ENCODE results near the gene SHC2. TPM values are rescaled to one million over a fixed set of nuclear protein-coding genes. Genes with fewer than 3 reads are reported as not detected.

SHC2 gene
- total and polyA plus RNA-seq, 2 of the 13 experiments (the other 11 are each of a cell fraction or from before 2014, with no cell fraction given), result 9.0 to 18.3 TPM

DNA sequence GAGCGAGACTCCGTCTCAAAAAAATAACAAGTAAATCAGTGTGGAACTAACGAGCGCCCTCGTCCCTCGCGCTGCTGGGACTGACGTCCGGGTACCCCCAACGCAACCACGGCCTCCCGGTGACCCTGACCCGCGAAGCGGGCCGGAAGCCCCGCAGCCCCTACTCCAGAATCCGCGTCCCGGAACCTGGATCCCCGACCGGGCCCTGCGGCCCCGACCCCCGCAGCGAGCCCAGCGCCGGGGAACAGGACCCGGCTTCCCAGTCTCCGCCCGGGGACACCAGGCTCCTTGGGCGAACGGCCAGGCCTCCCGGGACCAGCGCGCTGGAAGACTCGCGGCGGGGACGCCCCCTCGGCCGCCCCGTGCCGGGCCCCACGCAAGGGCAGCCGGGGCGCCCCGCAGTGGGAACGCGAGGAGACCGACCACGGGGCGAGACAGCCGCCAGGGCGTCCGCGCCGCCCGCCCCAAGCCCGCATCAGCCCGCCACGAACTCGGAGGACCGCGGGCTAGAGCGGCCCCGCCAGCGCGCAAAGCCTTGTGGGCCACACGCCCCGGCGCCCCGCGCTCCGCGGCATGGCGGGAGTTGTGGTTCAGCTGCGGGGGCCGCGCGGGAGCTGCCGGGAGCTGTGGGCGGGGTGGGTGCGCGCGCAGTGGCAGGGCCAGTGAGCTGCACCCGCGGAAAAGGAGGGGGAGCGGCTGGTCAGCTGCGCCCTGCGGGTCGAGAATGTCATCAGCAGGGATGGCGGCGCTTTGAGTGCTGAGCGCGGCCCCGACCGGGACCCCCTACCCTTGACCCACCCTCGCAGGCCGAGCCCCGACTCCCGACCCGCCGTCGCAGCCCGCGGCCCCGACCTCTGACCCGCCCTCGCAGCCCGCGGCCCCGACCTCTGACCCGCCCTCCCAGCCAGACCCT is 27.9 kb upstream of the SHC2 start (continued):
- TF ChIP-seq, protein P1, sequence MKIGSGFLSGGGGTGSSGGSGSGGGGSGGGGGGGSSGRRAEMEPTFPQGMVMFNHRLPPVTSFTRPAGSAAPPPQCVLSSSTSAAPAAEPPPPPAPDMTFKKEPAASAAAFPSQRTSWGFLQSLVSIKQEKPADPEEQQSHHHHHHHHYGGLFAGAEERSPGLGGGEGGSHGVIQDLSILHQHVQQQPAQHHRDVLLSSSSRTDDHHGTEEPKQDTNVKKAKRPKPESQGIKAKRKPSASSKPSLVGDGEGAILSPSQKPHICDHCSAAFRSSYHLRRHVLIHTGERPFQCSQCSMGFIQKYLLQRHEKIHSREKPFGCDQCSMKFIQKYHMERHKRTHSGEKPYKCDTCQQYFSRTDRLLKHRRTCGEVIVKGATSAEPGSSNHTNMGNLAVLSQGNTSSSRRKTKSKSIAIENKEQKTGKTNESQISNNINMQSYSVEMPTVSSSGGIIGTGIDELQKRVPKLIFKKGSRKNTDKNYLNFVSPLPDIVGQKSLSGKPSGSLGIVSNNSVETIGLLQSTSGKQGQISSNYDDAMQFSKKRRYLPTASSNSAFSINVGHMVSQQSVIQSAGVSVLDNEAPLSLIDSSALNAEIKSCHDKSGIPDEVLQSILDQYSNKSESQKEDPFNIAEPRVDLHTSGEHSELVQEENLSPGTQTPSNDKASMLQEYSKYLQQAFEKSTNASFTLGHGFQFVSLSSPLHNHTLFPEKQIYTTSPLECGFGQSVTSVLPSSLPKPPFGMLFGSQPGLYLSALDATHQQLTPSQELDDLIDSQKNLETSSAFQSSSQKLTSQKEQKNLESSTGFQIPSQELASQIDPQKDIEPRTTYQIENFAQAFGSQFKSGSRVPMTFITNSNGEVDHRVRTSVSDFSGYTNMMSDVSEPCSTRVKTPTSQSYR (CRISPR knock-in tag; IDR thresholded peaks at IDR 0.05; ENCODE audit: borderline replicate concordance), result peak; percentile 39; the same call in 1 of the 2 replicates
- TF ChIP-seq FOXA3 (CRISPR knock-in tag; IDR thresholded peaks at IDR 0.05) (peak; percentile 49; the same call in 1 of the 2 replicates), ELK4 (CRISPR knock-in tag; IDR thresholded peaks at IDR 0.05; ENCODE audit: borderline replicate concordance) (peak; percentile 48; the same call in 1 of the 2 replicates), ZBTB38 (CRISPR knock-in tag; IDR thresholded peaks at IDR 0.05) (peak; percentile 83), HHEX (CRISPR knock-in tag; IDR thresholded peaks at IDR 0.05) (no peak), ZNF33A (CRISPR knock-in tag; IDR thresholded peaks at IDR 0.05; ENCODE audit: borderline replicate concordance) (no peak), SAP130 (CRISPR knock-in tag; IDR thresholded peaks at IDR 0.05; ENCODE audit: low read depth) (peak; percentile 81), ZNF329 (CRISPR knock-in tag; IDR thresholded peaks at IDR 0.05; ENCODE audit: low read depth) (no peak), UBTF (CRISPR knock-in tag; IDR thresholded peaks at IDR 0.05) (no peak; the same call in none of the 2 replicates), BRCA1 (CRISPR knock-in tag; IDR thresholded peaks at IDR 0.05) (peak; percentile 73; the same call in 1 of the 2 replicates), NFIB (CRISPR knock-in tag; IDR thresholded peaks at IDR 0.05; ENCODE audit: borderline replicate concordance) (no peak), TEAD2 (CRISPR knock-in tag; IDR thresholded peaks at IDR 0.05) (no peak), ZNF670 (CRISPR knock-in tag; IDR thresholded peaks at IDR 0.05; ENCODE audit: borderline replicate concordance) (no peak), ZBTB1 (CRISPR knock-in tag; IDR thresholded peaks at IDR 0.05; ENCODE audit: borderline replicate concordance) (no peak), IRF2 (CRISPR knock-in tag; IDR thresholded peaks at IDR 0.05) (peak; percentile 92; the same call in 1 of the 2 replicates), SNRNP70 (IDR thresholded peaks at IDR 0.05; ENCODE audit: low read depth, low read length) (no peak), ZNF563 (CRISPR knock-in tag; IDR thresholded peaks at IDR 0.05) (peak; percentile 88), RBFOX2 (IDR thresholded peaks at IDR 0.05; ENCODE audit: low read depth, low read length) (peak; percentile 92), POLR2AphosphoS2 (IDR thresholded peaks at IDR 0.05; ENCODE audit: low read depth, low read length) (no peak), ZNF777 (CRISPR knock-in tag; IDR thresholded peaks at IDR 0.05) (peak; percentile 79), DR1 (CRISPR knock-in tag; IDR thresholded peaks at IDR 0.05) (peak; percentile 39; the same call in 1 of the 2 replicates)
- TF ChIP-seq, protein P2, sequence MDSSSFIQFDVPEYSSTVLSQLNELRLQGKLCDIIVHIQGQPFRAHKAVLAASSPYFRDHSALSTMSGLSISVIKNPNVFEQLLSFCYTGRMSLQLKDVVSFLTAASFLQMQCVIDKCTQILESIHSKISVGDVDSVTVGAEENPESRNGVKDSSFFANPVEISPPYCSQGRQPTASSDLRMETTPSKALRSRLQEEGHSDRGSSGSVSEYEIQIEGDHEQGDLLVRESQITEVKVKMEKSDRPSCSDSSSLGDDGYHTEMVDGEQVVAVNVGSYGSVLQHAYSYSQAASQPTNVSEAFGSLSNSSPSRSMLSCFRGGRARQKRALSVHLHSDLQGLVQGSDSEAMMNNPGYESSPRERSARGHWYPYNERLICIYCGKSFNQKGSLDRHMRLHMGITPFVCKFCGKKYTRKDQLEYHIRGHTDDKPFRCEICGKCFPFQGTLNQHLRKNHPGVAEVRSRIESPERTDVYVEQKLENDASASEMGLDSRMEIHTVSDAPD (CRISPR knock-in tag; IDR thresholded peaks at IDR 0.05), result no peak
